ENCODE measurements around the gene SLMAP.

The SLMAP gene

GRCh38 chr3:57900786-57901185 is 144.7 kb downstream of the SLMAP start:
- no peak for DNase-seq

- no peak for DNase-seq
Measured at GRCh38 chr3:57903124-57903890, 147.2 kb downstream of the SLMAP start.

DNA sequence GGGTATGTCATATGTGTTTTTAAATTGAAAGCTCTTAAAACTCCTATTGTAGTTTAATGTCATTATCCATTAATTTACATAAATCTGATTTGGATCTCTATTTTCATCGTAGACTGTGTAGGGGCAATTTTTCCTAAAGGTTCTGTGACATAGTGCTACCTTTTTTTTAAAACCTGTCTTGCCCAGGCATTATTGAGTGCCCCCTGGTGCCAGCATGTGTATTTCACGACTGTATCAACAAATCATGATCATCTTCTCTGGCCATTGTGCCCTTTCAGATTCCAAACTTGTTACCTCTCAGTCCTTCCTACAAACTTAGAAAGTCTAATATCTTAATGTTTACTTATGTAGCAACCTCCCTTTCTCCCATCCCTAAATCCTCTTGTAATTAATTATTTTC is 154.9 kb downstream of the SLMAP start:
- no peak for DNase-seq

- DNase-seq = no peak
Measured at GRCh38 chr3:57911593-57911992, 155.5 kb downstream of the SLMAP start.

DNA sequence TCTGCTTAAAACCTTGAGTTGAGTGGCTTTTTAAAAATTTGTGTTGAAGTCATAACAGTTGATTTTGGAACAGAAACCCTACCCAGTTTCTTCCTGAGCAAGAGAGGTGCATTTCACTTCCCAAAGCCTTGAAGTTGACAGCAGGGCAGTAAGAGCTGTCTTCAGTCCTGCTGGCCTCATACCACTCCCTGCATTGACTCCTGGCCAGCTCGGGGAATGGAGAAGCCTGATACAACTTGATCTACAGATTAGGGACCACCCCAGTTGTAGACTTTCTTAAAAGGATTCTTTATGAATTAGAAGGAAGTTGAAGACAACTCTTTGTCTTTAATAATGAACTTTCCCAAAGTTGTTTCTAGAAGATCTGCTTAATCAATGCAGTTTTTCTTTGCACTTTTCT is 161.5 kb downstream of the SLMAP start:
- DNase-seq = no peak

DNA sequence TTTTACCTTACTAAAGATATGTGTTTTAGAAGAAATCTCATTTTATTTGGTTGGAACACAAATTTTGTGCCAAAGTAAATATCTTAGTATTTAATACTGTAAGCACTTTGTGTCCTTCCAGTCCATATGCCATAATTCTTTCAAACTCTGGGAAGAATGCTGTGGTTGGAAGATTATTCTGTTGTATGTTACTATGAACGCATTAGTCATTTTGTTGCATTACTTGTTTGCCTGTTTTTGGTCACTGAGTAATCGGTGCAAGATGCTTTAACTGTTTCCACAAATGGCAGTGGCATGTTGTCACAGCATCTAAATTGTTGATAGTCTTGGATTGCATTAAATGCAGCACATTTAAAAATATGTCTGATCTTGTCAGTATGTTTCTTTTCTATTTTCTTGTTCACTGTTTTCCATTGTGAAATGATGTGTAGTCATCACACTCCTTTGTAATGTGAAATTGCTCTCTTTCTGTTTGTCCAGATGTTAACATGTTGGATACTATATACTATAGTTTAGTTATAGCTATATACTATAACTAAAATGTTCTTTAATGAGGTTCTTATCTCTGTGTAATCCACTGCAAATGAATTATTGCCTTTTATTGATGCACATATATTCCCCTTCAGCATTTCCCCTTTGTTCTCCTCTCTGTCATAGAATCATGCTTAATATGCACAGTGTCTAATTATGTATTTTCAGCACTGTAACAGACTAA is 162.2 kb downstream of the SLMAP start:
- DNase-seq = no peak

DNA sequence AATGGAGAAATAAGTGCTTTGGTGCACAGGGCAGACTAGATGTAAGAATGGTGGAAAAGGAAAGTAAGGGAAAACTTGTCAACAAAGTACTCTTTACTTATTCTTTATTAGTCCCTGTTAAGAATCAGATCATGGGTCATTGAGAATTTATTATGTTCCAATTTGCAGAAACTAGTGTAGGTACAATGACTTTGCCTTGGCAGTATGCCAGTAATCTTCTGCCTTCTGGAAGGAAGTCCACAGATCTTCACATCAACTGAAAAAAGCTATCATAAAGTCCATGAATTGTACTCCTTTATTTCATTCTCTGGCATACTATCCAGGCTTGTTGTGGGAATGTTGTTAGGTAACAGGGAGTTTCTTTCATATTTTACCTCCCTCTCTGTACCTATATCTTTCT is 163.9 kb downstream of the SLMAP start:
- DNase-seq = no peak

- DNase-seq = no peak
Measured at GRCh38 chr3:57923101-57923500, 167.0 kb downstream of the SLMAP start.

DNA sequence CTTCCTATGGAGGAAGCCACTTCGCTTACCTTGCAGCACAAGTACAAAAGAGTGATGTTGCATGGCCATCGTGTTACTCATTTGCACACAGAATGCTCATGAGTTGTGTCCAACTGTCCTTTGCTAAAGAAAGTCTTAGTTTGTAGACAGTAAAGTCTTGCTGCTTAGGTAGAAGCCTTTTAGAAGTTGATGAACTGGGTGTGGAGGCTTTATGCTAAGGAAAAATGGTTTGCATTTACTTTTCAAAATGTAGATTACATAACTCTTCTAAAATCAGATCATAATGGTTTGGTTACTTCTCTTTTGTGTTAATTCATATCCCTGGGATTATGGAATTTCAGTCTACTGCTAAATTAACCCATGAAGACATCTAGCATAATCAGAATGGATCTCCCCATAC is 167.6 kb downstream of the SLMAP start:
- no peak for DNase-seq

GRCh38 chr3:57927166-57927565 is 171.1 kb downstream of the SLMAP start:
- no peak for DNase-seq

DNA sequence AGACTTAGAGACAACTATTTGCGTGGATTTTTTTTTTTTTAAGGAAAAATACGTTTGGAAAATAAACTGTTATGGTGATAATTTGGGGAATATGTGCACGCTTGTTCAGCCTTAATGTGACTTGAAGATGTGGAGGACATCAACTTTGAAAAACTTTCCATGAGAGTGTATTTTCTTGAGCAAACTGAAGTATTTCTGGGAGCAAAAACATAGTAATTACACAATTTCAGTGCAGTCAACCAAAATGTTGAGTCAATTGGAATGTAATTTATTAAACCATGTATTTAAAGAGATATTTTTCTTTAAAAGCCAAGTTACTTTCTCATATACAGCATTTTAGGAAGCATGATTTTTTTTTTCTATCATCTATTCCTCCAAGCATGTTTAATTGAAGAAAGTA is 171.8 kb downstream of the SLMAP start:
- no peak for DNase-seq

DNA sequence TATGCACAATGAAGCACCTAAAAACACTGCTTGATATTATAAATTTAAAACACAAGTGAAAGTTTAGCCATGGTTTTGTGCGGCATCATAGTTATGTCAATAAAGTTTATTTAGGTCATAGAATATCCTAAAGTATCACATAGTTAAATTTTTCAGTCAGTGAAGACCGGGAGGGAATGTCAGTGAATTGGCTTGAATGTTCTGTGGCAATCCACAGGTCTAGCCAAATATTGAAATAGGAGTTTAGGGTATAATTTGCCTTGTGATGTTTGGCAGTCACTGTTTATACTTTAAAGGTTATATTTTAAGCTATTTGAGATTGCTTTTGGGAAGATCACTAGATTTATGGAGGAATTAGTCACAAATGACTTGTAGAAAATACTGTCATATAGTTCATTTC is 172.4 kb downstream of the SLMAP start:
- DNase-seq = no peak

- no peak for DNase-seq
Measured at GRCh38 chr3:57929988-57930387, 173.9 kb downstream of the SLMAP start.

- no peak for DNase-seq
Measured at GRCh38 chr3:57933602-57934001, 177.5 kb downstream of the SLMAP start.

- DNase-seq = no peak
Measured at GRCh38 chr3:57934373-57934772, 178.3 kb downstream of the SLMAP start.

- no peak for DNase-seq
Measured at GRCh38 chr3:57935539-57935938, 179.4 kb downstream of the SLMAP start.

- no peak for DNase-seq
Measured at GRCh38 chr3:57937092-57937491, 181.0 kb downstream of the SLMAP start.

- DNase-seq = no peak
Measured at GRCh38 chr3:57939775-57940174, 183.7 kb downstream of the SLMAP start.

GRCh38 chr3:57942388-57942787 is 186.3 kb downstream of the SLMAP start:
- DNase-seq = no peak

GRCh38 chr3:57942872-57943283 is 186.8 kb downstream of the SLMAP start:
- DNase-seq = no peak

DNA sequence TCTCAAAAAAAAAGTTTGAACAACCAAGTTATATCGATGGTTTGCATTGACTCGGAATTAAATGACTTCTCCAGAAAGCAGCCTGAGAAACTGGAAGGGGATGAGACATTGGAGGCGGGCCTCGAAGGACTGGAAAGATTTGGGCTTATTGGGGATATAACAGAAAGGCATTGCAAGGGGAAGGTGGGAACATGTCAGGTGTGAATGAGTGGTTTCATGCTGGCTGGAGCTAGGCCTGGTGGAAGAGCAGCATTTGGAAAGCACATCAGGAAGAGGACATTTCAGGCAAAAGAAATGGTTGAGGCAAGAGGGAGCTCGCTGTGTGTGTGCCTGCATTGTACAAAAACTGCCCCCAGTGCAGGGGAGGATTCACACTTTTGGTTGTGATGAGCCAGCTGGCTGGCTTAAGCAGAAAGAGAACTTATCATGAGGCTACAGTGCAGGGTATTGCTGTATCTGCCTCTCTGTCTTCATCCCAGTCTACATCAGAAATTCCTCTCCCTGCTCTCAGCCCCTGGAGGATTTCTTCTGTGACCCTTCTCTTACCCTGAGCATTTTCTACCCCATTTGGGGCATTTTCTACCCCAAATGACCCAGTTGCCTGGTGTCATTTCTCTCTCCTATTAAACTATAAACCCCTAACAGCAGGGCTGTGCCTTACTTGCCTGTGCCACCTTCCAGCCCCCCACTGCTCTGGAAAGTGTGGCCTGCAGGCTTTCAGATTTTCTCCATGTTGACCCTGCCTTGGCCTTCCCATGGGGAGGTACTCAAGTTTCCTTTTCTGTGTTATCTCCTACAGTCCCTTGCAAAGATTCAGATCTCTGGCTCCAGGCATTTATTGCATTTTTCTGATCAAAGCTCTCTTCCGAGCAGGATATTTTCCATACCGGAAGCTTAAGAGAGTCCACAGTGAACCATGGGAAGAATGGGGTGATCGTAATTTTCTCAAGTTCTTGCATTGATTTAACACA is 187.7 kb downstream of the SLMAP start:
- no peak for DNase-seq

GRCh38 chr3:57946970-57947381 is 190.9 kb downstream of the SLMAP start:
- no peak for DNase-seq

- no peak for DNase-seq
Measured at GRCh38 chr3:57948080-57948671, 192.1 kb downstream of the SLMAP start.

Measured in activated effector memory CD4-positive, alpha-beta T cell treated with Interleukin-2 at 50 U/mL for 16 hours (primary cell).